ENCODE results near the gene FAM117B.
"Not testable (repeated sequence)": the region's sequence is repeated elsewhere in the genome, so short reads cannot be mapped to it uniquely, and the experiment has no call there.

The FAM117B gene

DNA sequence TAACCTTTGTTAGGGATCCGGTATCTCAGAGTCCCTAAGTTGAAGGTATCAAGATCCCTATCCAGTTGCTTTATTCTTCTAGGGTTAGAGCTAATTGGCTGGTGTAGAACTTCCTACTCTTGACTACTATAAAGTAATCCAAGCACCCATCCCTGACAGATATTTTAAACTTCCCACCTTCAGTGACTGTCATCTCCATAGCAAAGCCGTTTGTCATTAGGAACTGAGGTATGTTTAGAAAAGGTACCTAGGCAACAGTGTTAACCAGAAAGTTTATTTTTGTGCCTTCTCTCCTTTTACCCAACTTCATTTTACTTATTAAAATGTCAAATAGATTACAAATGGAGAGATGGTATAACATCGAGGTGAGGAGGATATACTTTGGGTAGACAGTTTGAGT, 4.5 kb downstream of the FAM117B start:
- no peak for DNase-seq

DNA sequence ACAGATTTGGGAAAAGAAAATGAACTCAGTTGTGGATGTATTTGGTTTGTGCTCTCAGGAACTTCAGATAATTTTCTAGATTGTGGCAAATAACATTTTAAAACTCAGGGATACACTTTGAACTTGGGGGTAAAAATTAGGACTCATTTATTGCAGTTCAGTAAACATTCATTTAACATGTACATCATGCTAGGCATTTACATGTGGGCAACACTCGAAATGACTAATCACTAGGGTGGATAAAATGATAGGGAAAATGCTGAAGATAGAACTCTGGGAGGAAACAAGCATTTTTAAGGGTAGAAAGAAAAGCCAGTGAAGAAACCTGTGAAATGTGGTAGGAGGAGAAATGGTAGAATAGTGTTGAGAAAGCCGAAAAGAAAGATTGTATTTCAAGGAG, 7.8 kb downstream of the FAM117B start:
- DNase-seq: no peak

DNA sequence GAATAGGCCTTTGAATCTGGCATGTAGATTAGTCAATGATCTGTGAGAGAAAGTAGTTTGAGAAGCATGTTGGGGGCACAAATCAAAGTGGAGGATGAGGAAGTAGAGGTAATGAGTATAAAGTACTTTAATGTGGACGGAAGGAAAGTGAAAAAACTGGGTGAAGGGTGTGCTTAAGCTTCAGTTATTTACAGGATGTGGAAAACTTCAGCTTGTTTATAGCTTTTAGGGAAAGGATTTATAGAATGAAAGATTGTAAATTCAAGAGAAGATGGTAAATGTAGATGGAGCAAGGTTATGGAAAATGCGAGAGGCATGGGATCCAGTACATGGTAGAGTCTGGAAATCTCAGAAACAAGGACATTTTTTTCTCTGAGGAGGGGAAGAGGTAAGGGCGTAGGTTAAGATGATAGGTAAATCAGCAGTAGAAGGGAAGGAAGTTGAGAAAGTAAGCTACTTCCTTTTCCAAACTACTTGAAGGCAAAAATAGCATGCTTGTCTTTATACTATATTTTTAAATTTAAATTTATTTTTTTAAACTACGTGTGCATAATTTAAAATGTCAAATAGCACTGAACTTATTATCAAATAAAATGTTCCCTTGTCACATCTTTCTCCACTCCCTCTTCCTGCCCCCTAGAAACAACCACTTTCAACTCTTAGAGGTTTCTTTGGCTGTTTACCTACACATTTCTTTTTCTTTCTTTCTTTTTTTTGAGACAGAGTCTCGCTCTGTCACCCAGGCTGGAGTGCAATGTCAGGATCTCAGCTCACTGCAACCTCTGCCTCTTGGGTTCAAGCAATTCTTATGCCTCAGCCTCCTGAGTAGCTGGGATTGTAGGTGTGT, 8.5 kb downstream of the FAM117B start:
- no peak for DNase-seq

DNA sequence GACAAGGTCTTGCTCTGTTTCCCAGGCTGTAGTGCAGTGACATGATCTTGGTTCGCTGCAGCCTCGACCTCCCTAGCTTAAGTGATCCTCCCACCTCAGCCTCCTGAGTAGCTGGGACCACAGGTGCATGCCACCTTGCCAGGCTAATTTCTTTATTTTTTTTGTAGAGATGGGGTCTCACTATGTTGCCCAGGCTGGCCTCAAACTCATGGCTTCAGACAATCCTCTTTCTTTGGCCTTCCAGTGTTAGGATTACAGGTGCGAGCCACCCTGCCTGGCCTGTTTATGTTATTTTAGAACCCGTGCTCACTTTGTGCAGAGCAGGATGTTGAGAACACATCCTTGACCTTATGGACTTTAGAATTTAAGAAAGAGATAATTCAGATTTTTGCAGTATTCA, 17.4 kb downstream of the FAM117B start:
- no peak for DNase-seq

DNA sequence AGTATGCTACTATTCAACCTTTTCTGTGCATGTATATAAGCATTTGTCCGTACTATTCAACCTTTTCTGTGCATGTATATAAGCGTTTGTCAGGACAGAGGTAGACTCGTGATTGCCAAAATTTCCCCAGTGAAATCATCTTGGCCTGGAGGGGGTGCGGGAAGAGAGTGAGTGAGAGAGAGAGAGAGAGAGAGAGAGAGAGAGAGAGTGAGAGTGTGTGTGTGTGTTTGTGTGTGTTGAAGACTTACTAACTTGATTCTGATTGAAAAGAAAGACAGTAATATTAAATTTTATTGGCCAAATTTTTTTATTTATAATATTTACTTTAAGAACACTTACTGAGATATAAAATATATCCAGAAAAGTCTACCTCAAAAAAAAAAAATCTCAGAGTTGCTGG, 19.1 kb downstream of the FAM117B start:
- DNase-seq: no peak

DNA sequence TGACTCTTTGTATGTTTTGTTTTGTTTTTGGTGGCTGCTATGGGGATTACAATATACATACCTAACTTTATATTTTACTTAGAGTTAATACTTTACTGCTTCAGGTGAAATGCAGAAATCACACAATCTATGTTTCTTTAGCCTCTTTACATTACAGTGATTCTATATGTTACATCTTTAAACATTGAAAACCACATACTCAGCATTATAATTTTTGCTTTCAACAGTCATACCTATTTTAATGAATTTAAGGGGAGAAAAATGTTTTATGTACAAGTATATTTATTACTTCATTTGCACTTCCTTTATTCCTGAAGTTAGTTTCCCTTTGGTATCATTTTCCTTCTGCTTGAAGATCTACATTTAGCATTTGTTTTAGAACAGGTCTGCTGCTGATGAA, 23.1 kb downstream of the FAM117B start:
- DNase-seq: no peak

DNA sequence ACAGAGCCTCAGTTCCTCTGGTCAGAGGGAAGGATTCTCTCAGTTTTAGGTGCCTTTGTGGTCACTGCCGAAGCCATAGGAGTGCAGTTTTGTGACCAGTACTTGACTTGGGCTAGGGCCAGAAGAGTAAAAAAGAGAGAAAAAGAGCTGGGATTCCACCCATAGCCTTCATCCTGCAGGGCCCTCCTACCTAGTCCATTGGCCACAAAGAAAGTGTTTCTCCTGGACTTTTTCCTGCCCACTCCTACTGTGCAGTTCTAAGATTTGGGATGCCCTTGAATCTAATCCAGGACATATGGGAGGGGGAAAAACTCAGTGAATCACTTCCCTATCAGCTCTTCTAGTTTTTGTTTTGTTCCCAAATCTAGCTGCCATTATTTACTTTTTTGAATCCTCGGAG, 26.0 kb downstream of the FAM117B start:
- no peak for DNase-seq

DNA sequence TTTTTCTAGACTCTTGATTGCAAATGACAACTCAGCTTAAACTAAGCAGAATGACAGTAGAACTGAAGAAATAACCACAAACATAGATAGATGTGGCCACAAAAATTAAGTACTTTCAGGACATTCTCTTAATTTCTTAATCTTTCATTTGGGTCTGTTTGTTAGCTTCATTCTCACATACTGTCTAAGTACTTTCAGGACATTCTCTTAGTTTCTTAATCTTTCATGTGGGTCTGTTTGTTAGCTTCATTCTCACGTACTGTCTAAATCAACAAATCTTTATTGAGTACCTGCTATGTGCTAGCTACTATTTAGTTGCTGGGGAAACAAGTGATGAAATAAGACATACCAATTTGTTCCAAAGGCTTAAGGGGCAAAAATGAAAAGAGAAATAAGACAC, 35.1 kb downstream of the FAM117B start:
- DNase-seq: no peak

DNA sequence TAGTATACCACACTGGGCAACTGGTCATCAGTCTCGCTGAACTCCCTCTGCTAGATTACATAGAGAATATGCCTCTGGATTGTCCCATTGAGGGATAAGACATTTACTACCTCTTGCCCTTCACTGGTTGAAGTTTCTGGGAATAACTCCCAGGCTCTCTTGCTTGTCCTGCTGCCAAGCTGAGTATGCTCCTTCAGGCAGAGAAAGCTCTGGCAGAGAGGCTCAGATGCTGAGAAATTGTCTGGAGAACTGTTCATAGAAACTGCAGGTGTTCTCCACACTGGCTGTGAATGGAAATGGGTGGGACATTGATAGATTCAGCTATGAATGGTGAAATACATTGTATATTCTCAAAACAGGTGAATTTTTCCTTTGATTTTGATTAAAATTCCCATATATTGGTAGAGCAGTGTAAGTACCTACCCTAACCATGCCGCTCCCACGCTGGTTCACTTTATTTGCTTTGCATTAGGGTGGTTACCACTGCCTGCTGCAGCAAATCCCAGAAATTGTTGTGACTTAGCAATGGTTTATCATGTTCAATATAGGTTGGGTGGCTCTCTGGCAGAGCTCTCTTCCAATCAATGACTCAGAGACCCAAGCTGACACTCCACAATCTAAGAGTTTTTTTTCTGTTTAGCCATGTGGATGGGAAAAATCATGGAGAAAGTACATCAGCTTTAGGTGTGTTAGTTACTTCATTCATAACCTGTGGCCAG, 36.7 kb downstream of the FAM117B start:
- no peak for DNase-seq

DNA sequence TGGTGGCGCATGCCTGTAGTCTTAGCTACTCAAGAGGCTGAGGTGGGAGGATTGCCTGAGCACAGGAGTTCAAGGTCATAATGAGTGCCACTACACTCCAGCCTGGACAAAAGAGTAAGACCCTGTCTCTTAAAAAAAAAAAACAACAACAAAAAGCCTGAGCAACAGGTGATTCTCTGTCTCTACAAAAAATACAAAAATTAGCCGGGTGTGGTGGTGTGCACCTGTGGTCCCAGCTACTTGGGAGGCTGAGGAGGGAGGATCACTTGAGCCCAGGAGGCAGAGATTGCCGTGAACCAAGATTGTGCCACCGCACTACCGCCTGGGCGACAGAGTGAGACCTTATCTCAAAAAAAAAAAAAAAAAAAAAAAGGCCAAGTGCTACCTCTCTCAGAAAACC, 40.3 kb downstream of the FAM117B start:
- DNase-seq: not testable (repeated sequence)

DNA sequence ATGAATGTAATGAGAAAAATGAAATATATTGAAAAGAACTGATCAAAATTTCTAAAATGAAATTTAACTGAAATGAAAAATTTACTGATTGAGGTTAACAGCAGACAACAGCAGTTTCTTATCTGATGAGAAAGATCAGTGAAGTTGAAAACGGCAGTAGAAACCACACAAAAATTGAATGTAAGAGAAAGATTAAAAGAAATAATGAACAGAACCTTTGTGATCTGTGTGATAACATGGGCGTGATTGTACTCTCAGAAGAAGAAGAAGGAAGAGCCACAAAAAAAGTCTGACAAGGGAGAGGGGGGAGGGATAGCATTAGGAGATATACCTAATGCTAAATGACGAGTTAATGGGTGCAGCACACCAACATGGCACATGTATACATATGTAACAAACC, 45.2 kb downstream of the FAM117B start:
- no peak for DNase-seq

DNA sequence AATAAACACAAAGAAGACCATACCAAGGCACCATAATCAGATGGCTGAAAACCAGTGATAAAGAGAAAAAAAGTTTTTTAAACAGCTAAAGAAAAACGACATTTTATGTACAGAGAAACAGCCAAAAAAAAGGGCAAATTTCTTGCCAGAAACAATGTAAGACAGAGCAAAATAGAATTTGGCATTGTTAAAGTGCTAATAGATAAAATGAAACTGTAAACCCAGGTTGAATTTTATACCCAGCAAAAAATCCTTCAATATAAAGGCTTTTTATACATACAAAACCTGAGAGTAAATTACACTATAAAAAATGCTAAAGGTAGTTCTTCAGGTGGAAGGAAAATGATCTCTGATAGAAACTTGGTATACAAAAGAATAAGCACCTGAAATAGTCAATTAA, 45.7 kb downstream of the FAM117B start:
- DNase-seq: no peak

DNA sequence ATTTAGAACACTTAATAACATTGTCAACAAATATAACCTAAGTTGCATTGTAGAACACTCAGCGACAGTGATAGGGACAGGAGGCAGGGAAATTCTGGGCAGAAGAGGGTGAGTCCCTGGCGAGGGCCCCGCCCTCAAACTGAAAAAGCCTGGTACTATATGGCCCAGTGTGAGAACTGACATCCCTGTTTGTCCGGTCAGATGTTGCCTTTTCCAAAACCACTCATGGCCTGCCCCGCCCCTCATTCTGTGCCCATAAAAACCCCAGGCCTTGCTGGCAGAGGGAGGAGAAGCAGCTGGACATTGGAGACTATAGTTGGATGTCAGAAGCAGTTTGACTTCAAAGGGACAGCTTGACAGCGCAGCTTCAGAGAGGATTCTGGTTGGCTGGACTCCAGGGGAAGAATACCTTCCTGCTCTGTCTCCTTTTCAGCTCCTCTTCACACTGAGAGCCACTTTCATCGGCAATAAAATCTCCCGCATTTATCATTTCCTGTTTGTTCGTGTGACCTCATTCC, 47.0 kb downstream of the FAM117B start:
- DNase-seq: no peak

DNA sequence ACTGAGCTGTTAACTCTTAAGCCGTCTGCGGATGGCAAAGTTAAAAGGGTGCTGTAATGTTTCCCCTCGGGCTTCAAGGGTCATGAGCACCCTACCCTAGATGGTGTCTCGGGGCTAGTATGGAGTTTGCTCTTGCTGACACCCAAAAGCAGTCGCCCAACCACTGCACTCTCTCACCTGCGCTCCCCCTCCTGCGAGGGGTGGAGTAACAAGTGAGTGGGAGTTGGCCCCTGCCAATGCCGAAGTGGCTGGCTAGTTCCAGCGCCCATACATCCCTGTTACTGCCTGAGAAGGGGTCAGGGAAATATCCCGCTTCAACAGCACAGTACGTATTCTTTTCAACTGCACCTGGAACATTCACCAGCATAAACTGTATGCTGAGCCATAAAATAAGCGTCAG, 47.5 kb downstream of the FAM117B start:
- DNase-seq: no peak

DNA sequence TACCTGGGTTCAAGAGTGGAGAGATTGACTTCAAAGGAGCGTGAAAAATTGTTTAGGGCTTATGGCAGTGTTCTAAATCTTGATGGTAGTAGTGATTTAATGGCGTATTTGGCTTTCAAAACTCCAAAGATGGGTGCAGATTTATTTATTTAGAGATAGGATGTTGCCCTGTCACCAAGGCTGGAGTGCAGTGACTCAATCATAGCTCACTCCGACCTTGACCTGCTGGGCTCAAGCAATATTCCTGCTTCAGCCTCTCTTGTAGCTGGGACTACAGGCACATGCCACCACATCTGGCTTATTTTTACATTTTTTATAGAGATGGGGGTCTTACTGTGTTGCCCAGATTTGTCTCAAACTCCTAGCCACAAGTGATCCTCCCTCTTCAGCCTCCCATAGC, 52.5 kb downstream of the FAM117B start:
- no peak for DNase-seq

DNA sequence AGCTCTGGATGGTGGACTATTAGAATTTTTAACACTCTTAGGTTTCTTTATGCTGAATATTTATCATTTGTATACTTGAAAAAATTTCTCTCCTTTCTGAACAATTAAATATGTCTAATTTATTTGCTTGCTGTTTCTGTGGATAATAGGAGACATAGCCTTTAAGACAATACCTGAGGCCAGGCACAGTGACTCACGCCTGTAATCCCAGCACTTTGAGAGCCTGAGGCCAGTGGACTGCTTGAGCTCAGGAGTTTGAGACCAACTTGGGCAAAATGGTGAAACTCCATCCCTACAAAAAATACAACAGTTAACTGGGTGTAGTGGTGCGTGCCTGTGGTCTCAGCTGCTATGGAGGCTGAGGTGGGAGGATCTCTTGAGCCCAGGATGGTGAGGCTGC, 54.7 kb downstream of the FAM117B start:
- DNase-seq: no peak

DNA sequence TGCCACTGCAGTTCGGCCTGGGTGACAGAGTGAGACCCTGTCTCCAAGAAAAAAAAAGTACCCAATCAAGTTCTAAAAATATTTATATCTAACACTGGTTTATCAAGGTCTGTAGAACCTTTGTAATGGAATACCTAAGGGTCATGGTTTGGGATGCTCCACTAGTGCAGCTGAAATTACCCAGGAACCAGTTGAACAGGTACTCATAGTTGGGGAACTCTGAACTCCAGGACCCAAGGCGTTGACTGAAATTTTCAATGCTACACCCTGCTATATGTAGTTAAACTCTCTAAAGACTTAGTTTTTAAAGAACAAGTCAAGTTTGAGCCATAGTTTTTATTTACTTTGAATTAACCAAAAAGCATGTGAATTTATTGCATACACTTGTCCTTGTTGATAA, 55.1 kb downstream of the FAM117B start:
- no peak for DNase-seq

DNA sequence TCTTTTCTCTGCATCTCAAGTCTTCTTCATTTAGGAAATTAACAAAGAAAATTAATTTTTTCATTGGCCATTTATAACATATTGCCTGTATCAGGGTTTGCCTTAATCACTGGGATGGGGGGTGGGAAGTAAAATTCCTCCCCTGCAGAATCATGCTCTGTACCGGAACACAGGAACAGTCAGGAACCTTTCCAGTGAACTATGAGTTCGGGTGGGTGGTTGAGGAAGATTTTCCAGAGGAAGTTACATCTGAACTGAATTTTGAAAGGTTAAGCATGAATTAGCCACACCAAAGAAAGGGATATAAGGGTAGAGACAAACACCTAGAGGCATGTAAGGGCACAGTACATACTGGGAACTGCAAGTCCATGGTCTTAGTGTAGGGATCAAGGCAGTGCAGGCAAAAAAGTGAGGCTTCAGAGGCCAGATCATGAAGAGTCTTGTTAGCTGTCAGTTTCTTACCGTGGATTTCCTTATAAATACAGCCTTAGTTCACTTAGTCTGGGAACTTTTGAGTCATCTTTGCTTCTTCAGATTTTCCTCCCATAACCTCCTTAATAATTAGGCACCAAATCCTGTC, 55.6 kb downstream of the FAM117B start:
- no peak for DNase-seq

DNA sequence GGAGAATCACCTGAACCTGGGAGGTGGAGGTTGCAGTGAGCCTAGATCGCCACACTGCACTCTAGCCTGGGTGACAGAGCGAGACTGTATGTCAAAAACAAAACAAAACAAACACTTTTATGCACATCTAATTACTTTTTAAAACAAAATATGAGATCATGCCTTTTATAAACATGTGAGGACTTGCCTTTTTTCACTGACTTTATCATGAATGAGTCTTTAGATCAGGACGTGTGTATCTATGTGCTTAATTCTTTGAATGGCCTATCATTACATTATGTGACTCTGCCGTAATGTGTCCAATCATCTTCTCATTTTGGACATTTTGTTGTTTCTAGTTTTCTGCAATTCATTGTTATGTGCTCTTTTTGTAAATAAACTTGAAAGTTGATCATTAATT, 58.7 kb downstream of the FAM117B start:
- DNase-seq: no peak

DNA sequence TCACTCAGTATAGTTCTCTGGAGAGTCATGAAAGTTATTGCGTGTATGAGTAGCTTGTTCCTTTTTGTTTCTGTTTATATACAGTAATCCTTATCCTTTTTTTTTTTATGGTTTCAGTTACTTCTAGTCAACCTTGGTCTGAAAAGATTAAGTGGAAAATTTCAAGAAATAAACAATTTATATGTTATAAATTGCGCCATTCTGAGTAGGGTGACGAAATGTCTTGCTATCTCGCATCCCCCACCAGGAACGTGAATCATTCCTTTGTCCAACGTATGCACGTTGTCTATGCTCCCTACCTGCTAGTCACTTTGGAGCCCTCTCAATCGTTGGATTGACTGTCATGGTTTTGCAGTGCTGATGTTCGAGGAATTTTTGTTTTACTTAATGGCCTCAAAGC, 60.4 kb downstream of the FAM117B start:
- DNase-seq: no peak

DNA sequence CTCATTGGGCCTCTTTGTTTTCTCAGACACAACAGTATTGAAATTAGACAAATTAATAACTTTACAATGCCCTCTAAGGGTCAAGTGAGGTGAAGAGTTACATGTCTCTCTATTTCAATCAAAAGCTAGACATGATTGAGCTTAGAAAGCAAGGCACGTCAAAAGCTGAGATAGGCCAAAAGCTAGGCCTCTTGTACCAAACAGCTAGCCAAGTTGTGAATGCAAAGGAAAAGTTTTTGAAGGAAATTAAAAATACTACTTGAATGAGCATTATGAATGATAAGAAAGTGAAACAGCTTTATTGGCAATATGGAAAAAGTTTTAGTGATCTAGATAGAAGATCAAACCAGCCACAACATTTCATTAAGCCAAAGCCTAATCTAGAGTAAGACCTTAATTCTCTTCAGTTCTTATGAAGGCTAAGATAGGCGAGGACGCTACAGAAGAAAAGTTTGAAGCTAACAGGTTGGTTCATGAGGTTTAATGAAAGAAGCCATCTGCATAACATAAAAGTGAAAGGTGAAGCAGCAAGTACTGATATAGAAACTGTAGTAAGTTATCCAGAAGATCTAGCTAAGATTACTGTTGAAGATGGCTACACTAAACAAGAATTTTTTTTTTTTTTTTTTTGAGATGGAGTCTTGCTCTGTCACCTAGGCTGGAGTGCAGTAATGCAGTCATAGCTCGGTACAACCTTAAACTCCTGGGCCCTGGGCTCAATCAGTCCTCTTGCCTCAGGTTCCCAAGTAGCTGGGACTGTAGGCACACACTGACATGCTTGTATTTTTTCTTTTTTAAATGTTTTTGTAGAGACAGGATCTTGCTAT, 65.5 kb downstream of the FAM117B start:
- DNase-seq: no peak

DNA sequence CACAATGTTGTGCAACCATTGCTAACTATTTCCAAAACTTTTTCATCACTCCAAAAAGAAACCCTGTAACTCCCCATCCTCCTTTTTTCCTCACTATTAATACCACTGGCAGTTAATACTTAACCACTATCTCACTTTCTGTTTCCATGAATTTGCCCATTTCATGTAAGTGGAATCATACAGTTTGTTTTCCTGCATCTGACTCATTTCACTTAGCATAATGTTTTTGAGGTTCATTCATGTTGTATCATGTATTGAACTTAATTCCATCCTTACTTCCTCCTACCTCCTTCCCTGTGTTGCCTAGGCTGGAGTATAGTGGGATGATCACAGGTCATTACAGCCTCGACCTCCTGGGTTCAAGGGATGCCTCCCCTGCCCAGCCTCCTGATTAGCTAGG, 68.3 kb downstream of the FAM117B start:
- DNase-seq: no peak

DNA sequence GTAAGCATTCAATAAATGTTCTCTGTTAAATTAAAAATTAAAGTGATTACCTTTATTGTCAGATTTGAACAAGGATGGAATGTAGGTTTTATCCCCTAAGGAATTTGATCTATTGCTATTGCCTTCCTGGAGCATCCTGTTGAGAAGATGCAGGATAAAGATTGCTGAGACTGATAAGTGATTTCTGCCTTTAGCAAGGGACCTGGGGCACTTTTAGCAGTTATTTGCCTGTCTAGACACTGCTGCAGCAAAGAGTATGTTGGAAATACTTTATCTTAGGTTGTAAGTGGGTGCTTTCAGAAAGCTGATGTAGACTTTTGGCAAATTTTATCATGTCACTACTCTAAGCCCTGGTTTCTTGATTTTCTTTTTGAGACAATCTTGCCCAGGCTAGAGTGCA, 69.5 kb downstream of the FAM117B start:
- no peak for DNase-seq

Measured in stimulated activated CD8-positive, alpha-beta memory T cell treated with anti-CD3 and anti-CD28 coated beads, Interleukin-4, amount 100 ng/mL, for 48 hours (primary cell).